ENCODE data around the gene FAM20C.

Gene FAM20C

DNA sequence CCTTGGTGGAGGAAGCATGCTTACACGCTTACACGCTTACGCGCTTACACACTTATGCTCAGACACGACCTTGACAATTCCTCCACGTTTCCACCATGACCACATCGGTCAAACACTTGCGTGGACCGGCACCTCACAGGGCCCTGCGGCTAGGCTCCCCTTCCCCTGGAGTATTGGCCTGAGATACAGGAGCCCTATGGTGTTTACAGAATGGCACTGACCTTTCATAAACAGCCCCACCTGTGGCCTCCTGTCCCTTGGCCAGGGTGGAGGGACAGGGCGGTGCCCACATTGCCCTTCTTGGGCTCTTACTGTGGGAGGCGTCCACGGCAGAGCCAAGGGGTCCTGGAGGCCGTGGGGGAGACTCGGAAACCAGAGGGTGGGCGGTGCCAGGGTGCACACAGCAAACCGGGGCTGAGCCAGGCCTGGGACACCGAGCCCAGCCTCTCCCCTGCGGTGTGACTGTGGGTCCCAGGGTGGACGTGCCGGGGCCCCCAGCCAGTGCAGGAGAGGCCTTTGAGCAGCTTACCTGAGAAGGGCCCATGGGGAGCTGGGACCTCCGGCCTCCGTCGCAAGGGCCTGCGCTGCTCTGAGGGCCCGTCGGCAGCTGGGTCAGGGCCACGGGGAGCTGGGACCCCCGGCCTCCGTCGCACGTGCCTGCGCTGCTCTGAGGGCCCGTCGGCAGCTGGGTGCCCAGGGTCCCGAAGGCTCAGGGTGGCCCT lies 53.4 kb downstream of the FAM20C start:
- DNase-seq (ENCODE audit: low read depth): no peak

DNA sequence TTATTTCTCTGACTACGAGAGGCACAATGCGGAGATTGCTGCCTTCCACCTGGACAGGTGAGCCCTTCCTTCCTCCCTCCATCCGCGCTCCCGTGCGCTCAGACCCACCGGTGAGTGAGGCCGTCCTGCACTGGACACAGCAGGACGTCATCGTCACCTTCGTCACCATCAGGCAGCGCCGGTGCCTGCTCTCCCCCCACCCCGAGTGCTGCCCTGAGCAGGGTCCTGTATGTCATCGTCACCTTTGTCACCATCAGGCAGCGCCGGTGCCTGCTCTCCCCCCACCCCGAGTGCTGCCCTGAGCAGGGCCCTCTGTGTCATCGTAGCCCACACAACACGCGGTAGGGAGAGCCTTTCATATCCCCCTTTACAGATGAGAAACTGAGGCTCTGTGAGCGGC lies 54.1 kb downstream of the FAM20C start:
- DNase-seq (ENCODE audit: low read depth): no peak

DNA sequence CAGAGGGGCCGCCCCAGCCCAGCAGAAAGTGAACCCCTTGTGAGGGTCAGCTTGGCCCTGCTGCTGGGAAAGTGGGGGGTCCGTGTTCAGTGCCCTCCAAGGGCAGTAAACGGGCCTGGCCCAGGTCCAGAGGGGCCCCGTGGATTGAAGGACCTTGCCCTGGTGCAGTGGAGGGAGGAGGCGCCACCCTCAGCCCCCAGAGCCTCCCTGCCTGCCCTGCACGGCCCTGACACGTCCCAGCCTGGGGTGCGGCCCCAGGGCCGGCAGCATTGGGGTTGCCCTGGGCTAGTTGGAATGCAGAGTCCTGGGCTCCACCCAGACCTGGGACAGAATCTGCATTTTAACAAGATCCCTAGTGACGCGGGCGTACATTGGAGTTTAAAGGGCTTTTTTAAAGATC lies 54.8 kb downstream of the FAM20C start:
- DNase-seq (ENCODE audit: low read depth): no peak

DNA sequence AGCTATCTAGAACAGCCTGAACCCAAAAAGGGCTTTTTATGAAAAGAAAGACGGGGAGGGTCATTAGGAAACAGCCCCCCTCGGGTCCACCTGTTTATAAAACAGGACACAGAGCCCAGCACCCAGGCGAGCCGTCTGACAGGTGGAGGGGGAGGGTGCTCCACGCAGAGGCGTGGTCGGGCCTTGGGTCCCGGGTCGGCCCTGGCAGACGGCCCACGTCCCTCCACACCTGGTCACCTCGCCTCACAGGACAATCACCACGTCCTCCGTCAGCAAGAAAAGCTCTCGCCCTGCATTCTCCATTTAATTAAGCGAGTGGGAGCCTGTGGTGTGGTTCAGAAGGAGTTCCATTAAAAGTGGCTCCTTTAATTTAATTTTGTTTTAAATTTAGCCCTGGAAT lies 55.3 kb downstream of the FAM20C start:
- no peak for DNase-seq (ENCODE audit: low read depth)

DNA sequence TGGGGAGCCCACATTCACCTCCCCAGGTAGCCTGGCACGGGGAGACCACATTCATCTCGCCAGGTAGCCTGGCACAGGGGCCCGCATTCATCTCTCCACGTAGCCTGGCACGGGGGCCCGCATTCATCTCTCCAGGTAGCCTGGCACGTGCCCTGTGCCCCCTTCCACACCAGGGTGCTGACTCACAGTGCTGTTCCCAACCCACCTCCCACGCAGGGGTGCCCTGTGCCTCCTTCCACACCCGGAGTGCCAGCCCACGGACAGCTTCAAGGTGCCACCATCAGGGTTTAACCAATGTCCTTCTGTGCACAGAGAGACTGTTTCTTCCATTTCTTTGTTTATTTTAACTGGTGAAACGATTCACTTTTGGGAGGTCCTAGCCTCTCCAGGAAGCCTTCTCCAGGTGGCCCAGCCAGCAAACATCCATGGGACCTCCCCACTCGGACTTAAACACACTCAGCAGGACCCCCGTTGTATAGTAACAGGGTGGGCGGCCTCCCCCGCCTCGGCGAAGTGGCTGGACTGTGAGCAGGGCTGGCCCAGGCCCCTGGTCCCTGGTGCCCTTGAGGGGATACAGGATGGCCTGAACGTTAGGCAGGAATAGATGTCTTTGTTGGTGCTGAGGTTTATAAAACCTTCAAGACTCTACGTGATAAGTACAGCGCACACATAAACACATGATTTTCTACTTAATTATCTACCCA lies 56.5 kb downstream of the FAM20C start:
- no peak for DNase-seq (ENCODE audit: low read depth)

DNA sequence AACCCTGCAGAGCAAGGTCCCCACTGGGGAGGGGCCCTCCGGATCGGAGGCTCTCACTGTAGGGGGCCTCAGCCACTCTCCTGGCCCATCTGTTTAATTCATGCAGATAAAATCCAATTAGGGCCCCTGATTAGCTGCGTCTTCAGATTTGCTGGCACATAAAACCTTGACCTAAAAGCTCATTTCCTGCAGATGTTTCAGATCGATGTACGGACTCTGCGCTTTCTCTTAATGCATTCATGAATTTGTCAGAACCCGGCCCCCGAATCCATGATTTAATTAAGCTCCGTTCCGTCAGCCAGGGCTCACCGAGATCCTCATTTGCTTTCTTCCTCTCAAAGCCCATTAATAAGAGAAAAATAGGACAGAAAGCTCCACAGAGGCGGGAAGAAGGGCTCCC lies 57.6 kb downstream of the FAM20C start:
- no peak for DNase-seq (ENCODE audit: low read depth)

DNA sequence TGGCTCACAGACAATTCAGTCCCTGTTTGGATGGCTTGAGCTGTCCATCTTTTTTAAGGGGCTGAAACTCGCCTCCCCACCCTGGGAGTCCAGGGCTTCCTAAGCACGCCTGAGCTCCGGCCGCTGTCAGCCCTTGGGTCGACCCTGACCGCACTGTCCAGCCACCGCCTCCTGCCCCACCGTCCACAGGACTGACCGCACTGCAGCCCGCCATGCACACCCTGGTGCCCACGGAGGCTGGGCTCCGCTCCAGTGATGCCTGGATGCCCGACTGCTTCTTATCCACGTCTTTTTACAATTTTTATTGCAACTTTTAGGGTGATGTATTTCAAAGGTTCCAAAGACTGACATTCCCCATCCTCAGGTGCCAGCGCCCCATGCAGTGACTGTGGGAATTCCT lies 58.2 kb downstream of the FAM20C start:
- no peak for DNase-seq (ENCODE audit: low read depth)

DNA sequence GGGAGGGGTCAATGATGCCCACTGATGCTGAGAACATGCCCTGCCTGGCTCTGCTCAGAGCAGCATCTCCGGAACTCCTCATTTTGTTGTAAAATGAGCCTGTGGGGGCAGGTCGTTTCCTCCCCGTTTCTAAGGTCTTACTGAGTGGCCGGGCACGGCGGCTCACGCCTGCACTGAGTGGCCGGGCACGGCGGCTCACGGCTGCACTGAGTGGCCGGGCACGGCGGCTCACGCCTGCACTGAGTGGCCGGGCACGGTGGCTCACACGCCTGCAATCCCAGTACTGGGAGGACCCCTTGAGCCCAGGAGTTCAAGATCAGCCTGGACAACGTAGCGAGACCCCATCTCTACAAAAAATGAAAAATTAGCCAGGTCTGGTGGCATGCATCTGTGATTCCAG lies 58.6 kb downstream of the FAM20C start:
- no peak for DNase-seq (ENCODE audit: low read depth)

DNA sequence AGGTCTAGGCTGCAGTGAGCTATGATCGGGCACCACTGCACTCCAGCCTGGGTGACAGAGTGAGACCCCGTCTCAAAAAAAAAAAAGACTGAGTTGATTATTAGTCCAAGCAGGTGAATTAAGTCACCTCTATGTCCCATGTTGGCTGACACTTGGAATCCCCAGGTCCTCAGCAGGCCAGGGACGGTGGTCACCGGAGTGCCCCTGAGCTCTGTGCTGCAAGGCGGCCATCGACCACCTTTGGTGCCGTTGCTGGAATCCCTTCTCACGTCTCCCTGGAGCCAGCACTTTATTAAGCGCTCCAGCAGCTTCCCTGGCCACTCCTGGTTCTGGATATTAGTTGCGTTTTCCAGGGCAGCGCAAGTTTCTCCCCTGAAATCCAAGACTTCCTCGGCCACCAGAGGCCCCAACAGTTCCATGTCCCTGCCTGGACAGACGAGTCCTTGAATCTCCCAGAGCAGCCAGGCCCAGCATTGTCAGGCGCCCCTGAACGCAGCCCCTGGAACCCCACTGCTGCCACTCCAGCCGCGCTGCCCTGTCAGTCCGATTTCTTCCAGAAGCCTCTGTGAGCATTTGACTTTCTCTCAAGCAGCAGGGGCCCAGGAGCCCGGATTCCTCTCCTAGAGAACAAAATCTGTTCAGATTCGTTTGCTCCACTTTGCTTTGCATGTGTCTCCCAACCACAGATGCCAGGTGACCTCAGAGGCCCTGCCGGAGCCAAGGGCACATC lies 59.2 kb downstream of the FAM20C start:
- no peak for DNase-seq (ENCODE audit: low read depth)

DNA sequence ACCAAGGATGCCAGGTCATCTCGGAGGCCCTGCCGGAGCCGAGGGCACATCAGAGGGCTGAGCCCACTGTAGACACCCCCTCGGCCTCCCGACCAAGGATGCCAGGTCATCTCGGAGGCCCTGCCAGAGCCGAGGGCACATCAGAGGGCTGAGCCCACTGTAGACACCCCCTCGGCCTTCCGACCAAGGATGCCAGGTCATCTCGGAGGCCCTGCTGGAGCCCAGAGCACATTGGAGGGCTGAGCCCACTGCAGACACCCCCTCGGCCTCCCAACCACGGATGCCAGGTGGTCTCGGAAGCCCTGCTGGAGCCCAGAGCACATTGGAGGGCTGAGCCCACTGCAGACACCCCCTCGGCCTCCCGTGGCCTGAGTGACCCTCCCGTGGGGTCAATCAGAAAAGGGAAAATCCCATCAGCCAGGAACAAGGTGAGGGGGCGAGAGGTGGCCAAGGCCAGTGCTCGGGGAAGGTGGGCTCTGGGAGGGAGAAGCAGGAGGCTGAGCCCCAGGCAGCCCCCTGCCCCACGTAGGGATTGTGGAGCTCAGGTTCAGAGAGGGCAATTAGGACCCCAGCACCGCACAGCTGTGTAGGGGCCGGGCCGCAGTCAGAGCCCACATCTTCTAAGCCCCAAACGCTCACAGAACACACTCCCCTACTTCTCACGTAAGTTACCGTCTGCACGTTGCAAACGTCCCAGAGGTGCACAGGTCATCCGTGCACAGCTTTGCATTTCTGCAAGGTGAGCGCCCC lies 60.0 kb downstream of the FAM20C start:
- no peak for DNase-seq (ENCODE audit: low read depth)

DNA sequence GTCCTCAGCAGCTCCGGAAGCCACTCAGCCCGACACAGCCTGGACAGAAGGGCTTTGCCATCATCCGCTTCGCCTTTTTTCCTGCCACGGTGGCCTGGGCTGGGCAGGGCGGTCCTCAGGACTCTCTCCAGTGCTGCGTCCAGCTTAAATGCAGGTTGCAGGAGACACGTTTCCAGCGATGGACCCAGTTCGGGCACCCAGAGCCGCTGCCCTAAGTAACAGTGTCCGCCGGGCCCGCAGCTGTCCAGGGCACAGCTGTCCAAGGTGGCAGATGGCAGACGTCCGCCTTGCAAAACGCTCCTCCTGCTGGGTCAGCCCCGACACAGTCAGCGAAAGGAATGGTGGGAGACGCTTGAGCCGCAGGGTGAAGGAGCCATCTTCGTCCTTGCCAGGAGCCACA lies 60.6 kb downstream of the FAM20C start:
- no peak for DNase-seq (ENCODE audit: low read depth)

DNA sequence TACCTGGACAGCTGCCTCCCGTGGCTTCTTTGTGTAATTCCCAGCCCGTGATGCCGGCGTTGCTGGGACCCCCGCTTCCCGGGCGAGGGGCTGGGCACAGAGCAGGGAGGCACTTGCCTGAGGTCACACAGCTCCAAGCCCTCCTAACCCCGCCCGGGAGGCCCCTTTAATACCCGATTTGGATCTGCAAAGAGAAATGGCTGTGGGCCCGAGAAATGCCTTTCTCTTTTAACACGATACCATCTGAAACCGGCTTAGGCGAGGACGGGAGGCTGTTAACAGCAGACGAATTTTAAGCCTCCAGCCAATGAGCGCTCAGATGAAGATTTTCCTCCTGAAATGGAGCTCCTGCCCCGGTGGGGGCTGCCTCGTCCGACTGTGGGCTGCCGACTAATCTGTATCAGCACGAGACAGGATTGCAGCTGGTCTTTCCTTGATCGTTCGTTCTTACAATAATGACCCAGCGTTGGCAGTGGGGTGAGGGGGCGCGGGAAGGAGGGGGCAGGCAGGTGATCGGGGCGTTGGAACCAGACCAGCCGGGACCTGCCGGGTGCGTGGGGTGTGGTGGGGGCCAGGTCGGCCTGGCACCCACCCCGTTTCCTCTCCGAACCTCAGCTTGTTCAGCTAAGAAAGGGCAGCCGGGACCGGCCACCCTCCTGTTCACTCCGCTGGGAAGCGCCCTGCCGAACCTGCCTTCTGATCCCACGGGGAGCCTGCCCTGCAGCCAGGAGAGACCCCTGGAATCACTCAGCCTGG lies 61.4 kb downstream of the FAM20C start:
- DNase-seq (ENCODE audit: low read depth): no peak

DNA sequence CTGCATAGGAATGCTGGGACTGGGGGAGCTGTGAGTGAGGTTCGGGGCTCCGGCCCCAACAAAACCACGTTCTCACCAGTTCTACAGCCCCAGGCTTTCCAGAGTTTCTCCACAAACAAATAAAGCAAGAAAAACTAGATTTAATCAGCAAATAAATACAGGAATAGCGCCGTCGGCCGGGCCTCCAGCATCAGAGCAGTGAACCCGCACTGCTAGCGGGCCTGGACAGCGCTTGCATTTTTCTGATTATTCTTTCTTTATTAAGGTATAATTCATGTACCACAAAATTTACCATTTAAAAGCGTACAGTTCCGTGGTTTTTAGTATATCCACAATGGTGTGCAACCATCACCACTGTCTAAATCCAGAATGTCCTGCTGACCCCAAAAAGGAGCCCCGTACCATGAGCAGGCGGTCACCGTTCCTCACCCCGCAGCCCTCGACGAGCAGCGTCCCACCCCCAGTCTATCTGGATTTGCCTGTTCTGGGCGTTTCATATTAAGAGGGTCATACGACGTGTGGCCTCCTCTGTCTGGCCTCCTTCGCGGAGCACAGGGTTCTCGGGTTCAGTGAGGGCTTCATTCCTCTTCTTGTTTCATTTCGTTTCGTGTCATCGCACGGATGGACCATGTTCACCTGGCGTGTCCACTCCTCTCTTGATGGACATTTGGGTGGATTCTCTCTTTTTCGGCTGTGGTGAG lies 62.1 kb downstream of the FAM20C start:
- no peak for DNase-seq (ENCODE audit: low read depth)

DNA sequence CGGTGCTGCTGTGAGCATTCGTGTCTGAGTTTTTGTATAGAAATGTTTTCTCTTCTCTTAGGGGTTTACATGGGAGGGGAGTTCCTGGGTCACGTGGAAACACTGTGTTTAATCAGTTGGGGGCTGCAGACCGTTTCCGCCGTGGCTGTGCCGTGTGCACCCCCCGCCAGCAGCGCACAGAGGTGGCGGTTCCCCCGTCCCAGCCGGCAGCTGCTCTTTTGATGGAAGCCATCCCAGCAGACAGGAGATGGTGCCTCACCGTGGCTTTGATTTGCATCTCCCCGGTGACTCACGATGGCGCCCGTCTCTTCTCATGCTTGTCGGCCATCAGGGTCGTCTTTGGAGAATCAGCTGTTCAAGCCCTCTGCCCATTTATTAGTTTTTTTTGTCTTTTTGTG lies 62.7 kb downstream of the FAM20C start:
- no peak for DNase-seq (ENCODE audit: low read depth)

DNA sequence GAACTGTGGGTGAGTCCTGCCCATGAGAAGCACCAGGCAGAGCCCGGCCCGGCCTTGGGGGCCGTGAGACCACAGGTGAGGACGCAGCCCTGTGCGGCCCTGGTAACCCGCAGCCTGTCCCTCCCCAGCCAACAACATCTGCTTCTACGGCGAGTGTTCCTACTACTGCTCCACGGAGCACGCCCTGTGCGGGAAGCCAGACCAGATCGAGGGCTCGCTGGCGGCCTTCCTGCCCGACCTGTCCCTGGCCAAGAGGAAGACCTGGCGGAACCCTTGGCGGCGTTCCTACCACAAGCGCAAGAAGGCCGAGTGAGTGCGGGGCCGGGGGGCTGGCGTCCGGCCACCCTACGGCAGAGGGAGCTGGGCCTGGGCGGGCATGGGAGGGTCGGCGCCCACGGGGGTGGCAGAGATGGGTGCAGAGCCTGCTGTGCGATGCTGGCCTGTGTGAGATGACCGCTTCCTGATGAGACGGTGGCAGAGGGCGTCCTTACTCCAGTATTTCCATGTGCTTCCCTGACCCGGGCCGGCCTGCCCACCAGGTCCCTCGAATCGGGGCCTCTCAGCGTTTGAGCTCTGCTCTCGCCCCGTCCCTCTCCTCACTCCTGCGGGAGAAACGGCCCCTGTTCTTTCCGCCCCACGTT lies 63.5 kb downstream of the FAM20C start:
- no peak for DNase-seq (ENCODE audit: low read depth)

DNA sequence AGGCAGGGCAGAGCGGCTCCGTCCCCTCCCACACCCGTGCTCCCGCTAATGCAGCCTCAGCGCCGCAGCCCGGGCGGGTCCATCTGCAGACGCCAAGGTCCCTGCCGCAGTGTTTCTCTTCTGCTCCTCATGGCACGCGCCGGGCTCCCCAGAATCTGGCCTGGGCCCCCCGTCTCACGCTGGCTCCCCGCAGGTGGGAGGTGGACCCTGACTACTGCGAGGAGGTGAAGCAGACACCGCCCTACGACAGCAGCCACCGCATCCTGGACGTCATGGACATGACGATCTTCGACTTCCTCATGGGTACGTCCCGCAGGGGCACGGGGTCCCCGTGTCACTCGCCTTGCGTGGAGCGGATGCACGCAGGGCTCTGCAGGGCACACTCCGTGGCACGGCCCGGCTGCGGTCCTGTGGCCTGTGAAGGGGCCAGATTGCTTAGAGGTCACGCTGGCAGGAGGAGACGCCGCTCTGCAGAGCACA lies 64.1 kb downstream of the FAM20C start:
- no peak for DNase-seq (ENCODE audit: low read depth)

DNA sequence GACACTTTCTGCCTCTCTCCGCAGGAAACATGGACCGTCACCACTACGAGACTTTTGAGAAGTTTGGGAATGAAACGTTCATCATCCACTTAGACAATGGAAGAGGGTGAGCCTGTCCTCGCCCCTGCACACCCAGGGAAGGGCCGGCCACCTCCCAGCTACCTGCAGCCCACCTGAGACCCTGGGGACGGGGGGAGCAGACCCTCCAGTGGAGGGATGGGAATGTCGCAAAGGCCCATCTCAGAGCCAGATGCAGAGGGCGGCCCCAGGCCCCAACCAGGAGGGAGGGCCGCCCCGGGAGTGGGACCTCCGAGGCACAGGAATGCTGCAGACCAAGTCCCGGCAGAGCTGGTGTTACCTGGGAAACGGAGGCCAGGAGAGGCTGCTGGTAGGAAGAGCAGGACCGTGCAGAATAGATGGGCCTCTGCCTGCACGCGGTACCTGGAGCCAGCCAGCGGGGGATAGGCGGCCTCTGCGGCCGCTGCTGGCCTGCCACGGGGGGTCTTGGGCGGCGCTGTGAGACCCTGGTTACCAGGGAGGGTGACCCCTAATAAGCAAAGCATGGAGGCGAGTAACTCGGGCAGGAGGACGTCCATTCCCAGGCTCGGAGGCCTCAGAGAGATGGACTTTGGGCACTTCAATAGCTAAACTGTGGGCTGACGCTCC lies 64.7 kb downstream of the FAM20C start:
- no peak for DNase-seq (ENCODE audit: low read depth)

DNA sequence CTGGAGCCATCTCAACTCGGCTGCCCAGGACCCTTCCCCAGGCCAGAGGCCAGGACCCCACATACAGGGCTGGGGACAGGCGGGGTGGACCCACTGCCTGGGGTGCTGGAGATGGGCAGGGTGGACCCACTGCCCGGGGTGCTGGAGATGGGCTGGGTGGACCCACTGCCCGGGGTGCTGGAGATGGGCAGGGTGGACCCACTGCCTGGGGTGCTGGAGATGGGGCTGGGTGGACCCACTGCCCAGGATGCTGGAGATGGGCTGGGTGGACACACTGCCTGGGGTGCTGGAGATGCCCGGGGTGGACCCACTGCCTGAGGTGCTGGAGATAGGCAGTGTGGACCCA lies 65.2 kb downstream of the FAM20C start:
- DNase-seq (ENCODE audit: low read depth): no peak

DNA sequence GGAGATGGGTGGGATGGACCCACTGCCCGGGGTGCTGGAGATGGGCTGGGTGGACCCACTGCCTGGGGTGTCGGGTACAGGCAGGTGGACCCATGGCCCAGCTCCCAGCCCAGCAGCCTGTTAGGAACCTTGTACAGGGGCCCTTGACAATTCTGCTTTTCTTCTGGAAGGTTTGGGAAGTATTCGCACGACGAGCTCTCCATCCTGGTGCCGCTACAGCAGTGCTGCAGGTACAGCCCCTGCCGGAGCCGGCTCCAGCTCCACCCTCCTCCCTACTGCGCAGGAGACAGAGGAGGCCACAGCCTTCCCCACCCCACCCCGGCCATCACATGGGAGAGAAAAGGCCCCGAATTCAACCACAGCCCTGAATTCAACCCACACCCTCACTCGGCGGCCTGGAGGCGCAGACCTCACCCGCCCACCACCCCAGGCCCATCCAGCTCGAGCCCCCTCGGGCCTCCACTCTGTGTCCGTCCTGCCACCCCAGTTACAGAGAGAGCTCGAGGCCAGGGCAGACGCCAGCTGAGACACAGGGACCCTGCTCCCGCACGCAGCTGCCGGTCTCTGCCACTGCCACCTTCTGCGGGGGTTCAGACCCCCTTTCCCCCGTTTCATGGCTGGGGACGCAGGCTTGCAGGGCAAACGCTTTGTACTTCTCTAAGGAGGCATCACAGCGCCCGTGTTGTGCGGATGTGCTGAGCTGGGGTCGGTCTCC lies 66.3 kb downstream of the FAM20C start:
- DNase-seq (ENCODE audit: low read depth): no peak

DNA sequence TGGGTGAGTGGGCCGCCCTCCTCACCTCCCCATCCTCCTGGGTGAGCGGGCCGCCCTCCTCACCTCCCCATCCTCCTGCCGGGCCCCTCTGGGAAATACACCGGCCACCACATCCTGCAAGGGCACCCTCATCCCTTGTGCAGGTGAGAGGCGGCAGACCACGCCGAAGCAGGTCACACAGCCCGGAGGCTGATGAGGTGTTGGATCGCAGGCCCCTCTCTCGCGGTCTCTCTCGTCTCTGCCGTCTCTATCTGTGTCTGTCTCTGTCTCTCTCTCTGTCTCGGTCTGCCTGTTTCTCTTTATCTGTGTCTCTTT lies 66.8 kb downstream of the FAM20C start:
- no peak for DNase-seq (ENCODE audit: low read depth)
